Epithelial cell of prostate (primary cell): ENCODE measurements around the gene DNASE2B.

Experiments used
- DNase-seq: peaks from one replicate; pipeline ENCODE4 v3.0.0-alpha.2; 2011; ENCODE audit warnings: low read depth, low spot score
- H3K27ac ChIP-seq: fragments of 450-650 bp; 2 replicates; pipeline ENCODE4 v1.5.1; 2017; ENCODE audit warnings: mild to moderate bottlenecking

The DNASE2B gene

GRCh38 chr1:84373436-84374141 lies 24.7 kb upstream of the DNASE2B start:
- DNase-seq, result no peak

GRCh38 chr1:84374991-84375696 lies 23.1 kb upstream of the DNASE2B start:
- DNase-seq, result no peak
- H3K27ac ChIP-seq, result no peak overlapping the region

More at GRCh38 chr1:84373436-84374141, 24.7 kb upstream of the DNASE2B start:
- no peak overlapping the region for H3K27ac ChIP-seq

GRCh38 chr1:84376000-84376910 lies 22.0 kb upstream of the DNASE2B start:
- no peak for DNase-seq
- no peak overlapping the region for H3K27ac ChIP-seq

GRCh38 chr1:84377480-84378095 lies 20.7 kb upstream of the DNASE2B start:
- no peak overlapping the region for H3K27ac ChIP-seq
- no peak for DNase-seq

GRCh38 chr1:84379138-84379916 lies 19.0 kb upstream of the DNASE2B start:
- no peak overlapping the region for H3K27ac ChIP-seq
- no peak for DNase-seq

GRCh38 chr1:84379917-84380180 lies 18.4 kb upstream of the DNASE2B start:
- DNase-seq, result no peak
- H3K27ac ChIP-seq, result no peak overlapping the region

- H3K27ac ChIP-seq, result no peak overlapping the region
- no peak for DNase-seq
Observed at GRCh38 chr1:84382127-84382526, 16.2 kb upstream of the DNASE2B start.

GRCh38 chr1:84385347-84385746 lies 12.9 kb upstream of the DNASE2B start:
- DNase-seq, result no peak
- no peak overlapping the region for H3K27ac ChIP-seq

GRCh38 chr1:84386716-84387479 lies 11.4 kb upstream of the DNASE2B start:
- H3K27ac ChIP-seq, result no peak overlapping the region

GRCh38 chr1:84387480-84388163 lies 10.7 kb upstream of the DNASE2B start:
- no peak overlapping the region for H3K27ac ChIP-seq
- no peak for DNase-seq

More at GRCh38 chr1:84386716-84387479, 11.4 kb upstream of the DNASE2B start:
- peak; percentile 80 for DNase-seq

- no peak overlapping the region for H3K27ac ChIP-seq
- no peak for DNase-seq
Observed at GRCh38 chr1:84390226-84390625, 8.1 kb upstream of the DNASE2B start.

- DNase-seq, result no peak
- no peak overlapping the region for H3K27ac ChIP-seq
Observed at GRCh38 chr1:84401156-84401555, 2.9 kb downstream of the DNASE2B start.

GRCh38 chr1:84402060-84402459 lies 3.8 kb downstream of the DNASE2B start:
- H3K27ac ChIP-seq, result peak overlapping the region; percentile 35
- DNase-seq, result peak; percentile 69

- DNase-seq, result no peak
- H3K27ac ChIP-seq, result peak overlapping the region; percentile 35
Observed at GRCh38 chr1:84402501-84402900, 4.2 kb downstream of the DNASE2B start.

- DNase-seq, result no peak
Observed at GRCh38 chr1:84403347-84403746, 5.1 kb downstream of the DNASE2B start.

GRCh38 chr1:84406346-84406861 lies 8.1 kb downstream of the DNASE2B start:
- no peak for DNase-seq

More at GRCh38 chr1:84403347-84403746, 5.1 kb downstream of the DNASE2B start:
- no peak overlapping the region for H3K27ac ChIP-seq

GRCh38 chr1:84407524-84407923 lies 9.2 kb downstream of the DNASE2B start:
- DNase-seq, result no peak
- no peak overlapping the region for H3K27ac ChIP-seq

More at GRCh38 chr1:84406346-84406861, 8.1 kb downstream of the DNASE2B start:
- H3K27ac ChIP-seq, result no peak overlapping the region

- no peak for DNase-seq
Observed at GRCh38 chr1:84407958-84408422, 9.7 kb downstream of the DNASE2B start.

More at GRCh38 chr1:84407958-84408422, 9.7 kb downstream of the DNASE2B start:
- H3K27ac ChIP-seq, result no peak overlapping the region
